IMR-90 (cell line): ENCODE measurements around the gene MGAT1. TPM values are rescaled to one million over a fixed set of nuclear protein-coding genes. Genes with fewer than 3 reads are reported as not detected.

Experiments used
- ATAC-seq: fragments of 200-7000 bp; cut with Tn5 transposase; 2 replicates; pipeline ENCODE4 v1.9.1; 2020; ENCODE audit warnings: low read depth, mild to moderate bottlenecking, moderate library complexity
- BruUV-seq: library from RNA; stranded (reverse); fragments of 400-500 nt; replicated peaks from 2 replicates; lab custom pipeline; 2021; lab: Mats Ljungman, UMichigan
- CTCF ChIA-PET: fragments of 300-600 bp; formaldehyde crosslinking; extraction: SDS; loops from one replicate; lab custom pipeline; 2021; ENCODE audit warnings: antibody characterized with exemption; lab: Yijun Ruan, JAX
- POLR2A ChIA-PET: fragments of 300-600 bp; sonication (Branson Sonifier 250); formaldehyde crosslinking; loops from one replicate; lab custom pipeline; 2022; ENCODE audit warnings: antibody characterized with exemption; ENCODE audit not compliant: unreplicated experiment; lab: Charles Lee
- DNase-seq: peaks from one replicate; pipeline ENCODE4 v3.0.0; 2013
- H2AFZ ChIP-seq: replicated peaks from 2 replicates; pipeline ENCODE3; 2013; ENCODE audit warnings: low read length, mild to moderate bottlenecking; ENCODE audit not compliant: poor library complexity
- H2AK5ac ChIP-seq: 2 replicates; pipeline ENCODE4 v1.6.1; 2013; ENCODE audit warnings: low read depth, low read length, inconsistent platforms
- H2AK9ac ChIP-seq: replicated peaks from 2 replicates; pipeline ENCODE3; 2013; ENCODE audit warnings: mild to moderate bottlenecking, low read depth, low read length, moderate library complexity; ENCODE audit not compliant: poor library complexity
- H2BK120ac ChIP-seq: 2 replicates; pipeline ENCODE4 v1.6.1; 2013; ENCODE audit warnings: low read depth, low read length, inconsistent platforms
- H2BK15ac ChIP-seq: 3 replicates; pipeline ENCODE4 v1.6.1; 2013; ENCODE audit warnings: low read depth, low read length, inconsistent platforms
- H2BK20ac ChIP-seq: 2 replicates; pipeline ENCODE4 v1.6.1; 2013; ENCODE audit warnings: low read depth, mild to moderate bottlenecking, inconsistent platforms, low read length, moderate library complexity
- H2BK5ac ChIP-seq: 2 replicates; pipeline ENCODE4 v1.6.1; 2013; ENCODE audit warnings: mild to moderate bottlenecking, low read depth, low read length, inconsistent platforms; ENCODE audit not compliant: poor library complexity, severe bottlenecking
- H3K14ac ChIP-seq: replicated peaks from 2 replicates; pipeline ENCODE4 v1.6.1; 2013; ENCODE audit warnings: low read depth, low read length, inconsistent platforms
- H3K18ac ChIP-seq: 2 replicates; pipeline ENCODE4 v1.6.1; 2013; ENCODE audit warnings: low read depth, low read length, control low read depth
- H3K23ac ChIP-seq: 2 replicates; pipeline ENCODE4 v1.6.1; 2013; ENCODE audit warnings: low read depth, low read length, inconsistent platforms
- H3K27ac ChIP-seq: 2 replicates; pipeline ENCODE4 v1.5.1; 2013; ENCODE audit warnings: mild to moderate bottlenecking, control low read depth, low read length; ENCODE audit not compliant: insufficient read depth
- H3K27me3 ChIP-seq: 2 replicates; pipeline ENCODE4 v1.6.1; 2013; ENCODE audit warnings: low read length; ENCODE audit not compliant: control insufficient read depth, insufficient read depth
- H3K36me3 ChIP-seq: 2 replicates; pipeline ENCODE4 v1.6.1; 2013; ENCODE audit warnings: low read length, mixed read lengths; ENCODE audit not compliant: control insufficient read depth, insufficient read depth
- H3K4ac ChIP-seq: 2 replicates; pipeline ENCODE4 v1.6.1; 2013; ENCODE audit warnings: low read depth, low read length, inconsistent platforms
- H3K4me1 ChIP-seq: 2 replicates; pipeline ENCODE4 v1.6.1; 2013; ENCODE audit warnings: low read length, mixed read lengths; ENCODE audit not compliant: control insufficient read depth, insufficient read depth
- H3K4me2 ChIP-seq: 2 replicates; pipeline ENCODE4 v1.6.1; 2013; ENCODE audit warnings: low read depth, mild to moderate bottlenecking, control low read depth, low read length, moderate library complexity
- H3K4me3 ChIP-seq: 2 replicates; pipeline ENCODE4 v1.5.1; 2013; ENCODE audit warnings: low read depth, mild to moderate bottlenecking, control low read depth, low read length, moderate library complexity; ENCODE audit not compliant: insufficient read depth
- H3K56ac ChIP-seq: 2 replicates; pipeline ENCODE4 v1.6.1; 2013; ENCODE audit warnings: low read length, inconsistent platforms; ENCODE audit not compliant: insufficient read depth; ENCODE audit errors: extremely low read depth
- H3K79me1 ChIP-seq, 2 experiments: 2 replicates each; pipeline ENCODE4 v1.6.1; 2013; ENCODE audit warnings: low read length in 2 of 2, inconsistent platforms in 1 of 2, low read depth in 1 of 2
- H3K9ac ChIP-seq: 2 replicates; pipeline ENCODE4 v1.6.1; 2013; ENCODE audit warnings: low read depth, low read length, control low read depth
- H3K9me1 ChIP-seq: 2 replicates; pipeline ENCODE4 v1.6.1; 2013; ENCODE audit warnings: low read length, inconsistent platforms; ENCODE audit not compliant: insufficient read depth
- H3K9me3 ChIP-seq: 2 replicates; pipeline ENCODE4 v1.6.1; 2013; ENCODE audit warnings: low read length; ENCODE audit not compliant: control insufficient read depth, insufficient read depth
- H4K20me1 ChIP-seq: 2 replicates; pipeline ENCODE4 v1.6.1; 2013; ENCODE audit warnings: low read length, inconsistent platforms; ENCODE audit not compliant: insufficient read depth
- H4K5ac ChIP-seq: 2 replicates; pipeline ENCODE4 v1.6.1; 2013; ENCODE audit warnings: mild to moderate bottlenecking, low read depth, low read length, control low read depth
- H4K8ac ChIP-seq, 2 experiments: 2 replicates each; pipeline ENCODE4 v1.6.1; 2013; ENCODE audit warnings: low read depth in 2 of 2, low read length in 2 of 2, control low read depth in 1 of 2, inconsistent platforms in 1 of 2
- H4K91ac ChIP-seq: 2 replicates; pipeline ENCODE4 v1.6.1; 2013; ENCODE audit warnings: low read depth, low read length, inconsistent platforms; ENCODE audit not compliant: insufficient read depth
- CEBPB ChIP-seq: IDR thresholded peaks from 2 replicates; pipeline ENCODE4 v1.6.1; 2012; ENCODE audit warnings: low read depth, low read length, improper control_type of control experiment
- CTCF ChIP-seq: conservative IDR thresholded peaks from 2 replicates; pipeline ENCODE4 v1.5.1; 2012; ENCODE audit warnings: mild to moderate bottlenecking, low read depth, low read length, improper control_type of control experiment
- ELK1 ChIP-seq: fragments of 150-350 bp; IDR thresholded peaks from 2 replicates; pipeline ENCODE4 v1.6.1; 2016; ENCODE audit warnings: low read depth, mild to moderate bottlenecking, low read length, moderate library complexity, borderline replicate concordance
- MAZ ChIP-seq: IDR thresholded peaks from 2 replicates; pipeline ENCODE4 v1.6.1; 2012; ENCODE audit warnings: low read depth, mild to moderate bottlenecking, low read length, improper control_type of control experiment, moderate library complexity, borderline replicate concordance
- MXI1 ChIP-seq: IDR thresholded peaks from 2 replicates; pipeline ENCODE4 v1.6.1; 2012; ENCODE audit warnings: low read depth, mild to moderate bottlenecking, low read length, moderate library complexity, borderline replicate concordance
- RAD21 ChIP-seq: IDR thresholded peaks from 2 replicates; pipeline ENCODE4 v1.6.1; 2012; ENCODE audit warnings: low read length, improper control_type of control experiment
- SMC3 ChIP-seq: fragments of 150-350 bp; IDR thresholded peaks from 2 replicates; pipeline ENCODE4 v1.6.1; 2016; ENCODE audit warnings: low read depth, mild to moderate bottlenecking, antibody characterized with exemption, low read length, moderate library complexity
- WGBS, 2 experiments: methylation state at CpG; one replicate each; pipeline versions ENCODE4 v1.1.5 to v1.1.7; 2013; ENCODE audit warnings: missing lambda C conversion rate in 2 of 2; ENCODE audit not compliant: insufficient read length in 1 of 2; ENCODE audit errors: extremely low coverage in 2 of 2; 5-methylcytosine and 5-hydroxymethylcytosine counted together
- dilution Hi-C: fragments of 300-500 bp; cut with HindIII; formaldehyde crosslinking; loops from one replicate; pipeline ENCODE4 v1.14.3; 2018; ENCODE audit warnings: low sequenced_read_pairs; ENCODE audit not compliant: unreplicated experiment
- in situ Hi-C: fragments of 300-500 bp; cut with MboI; formaldehyde crosslinking; loops from 3 replicates; pipeline ENCODE4 v1.14.3; 2019; ENCODE audit warnings: low sequenced_read_pairs, inconsistent platforms, mixed read lengths
- intact Hi-C: fragments of 100-400 bp; cut with micrococcal nuclease; formaldehyde crosslinking; loops from 2 replicates; pipeline ENCODE4 v1.10.0; 2022
- polyA plus RNA-seq, 3 experiments: library from polyadenylated mRNA; depleted of rRNA; stranded (reverse); fragments of >200 nt; gene quantifications; 2 replicates each; pipeline ENCODE4 v1.2.3, GENCODE V29; 2012; ENCODE audit warnings: low replicate concordance in 1 of 3
- total RNA-seq: library from RNA; depleted of rRNA; stranded (reverse); fragments of >200 nt; gene quantifications from 2 replicates; pipeline ENCODE4 v1.2.3, GENCODE V29; 2012

Gene MGAT1
- total and polyA plus RNA-seq, 2 of the 4 experiments (the other 2 are of a cell fraction), result 56.3 to 141 TPM

GRCh38 chr5:180803181-180804128, 849 bp upstream of the MGAT1 start:
- Histone ChIP-seq H3K36me3 (peaks cover 15% of the 10 kb centered on the region), H2BK15ac (no peak overlapping the region), H2BK5ac (peak overlapping the region; percentile 73), H3K56ac (no peak overlapping the region), H3K18ac (no peak overlapping the region), H2AK9ac (peak overlapping the region; percentile 88), H3K9ac (peak overlapping the region; percentile 67; the same call in 1 of the 2 replicates), H4K5ac (no peak overlapping the region), H3K9me1 (peaks cover 26% of the 10 kb centered on the region), H2BK20ac (no peak overlapping the region), H3K27ac (peak overlapping the region; percentile 79), H2AFZ (peak overlapping the region; percentile 90), H2AK5ac (no peak overlapping the region), H3K4me1 (peaks cover 30% of the 10 kb centered on the region), H3K23ac (no peak overlapping the region), H3K79me1 (peaks cover 29 to 63% of the 10 kb centered on the region in 2 experiments), H3K9me3 (no peaks in the 10 kb centered on the region), H3K4ac (peak overlapping the region; percentile 35; the same call in 1 of the 2 replicates), H4K91ac (no peak overlapping the region), H3K4me3 (peak overlapping the region; percentile 46; the same call in 1 of the 2 replicates), H2BK120ac (no peak overlapping the region), H4K20me1 (peaks cover 36% of the 10 kb centered on the region), H4K8ac (peak overlapping the region in 1 of 2 experiments; percentile 38; a peak in 1 of 4 replicates), H3K4me2 (peak overlapping the region; percentile 76), H3K14ac (no peak overlapping the region), H3K27me3 (no peaks in the 10 kb centered on the region)
- CTCF ChIA-PET, result interaction anchor here (1.1 kb wide), 1 partner anchor 19 kb away, joined by 3 read pairs; no protein-coding TSS in a partner anchor
- intact Hi-C loops, result loop anchor here (5.0 kb wide), 1 partner anchor 59 kb away; the partner anchor contains the start of gene ZFP62
- WGBS, 2 experiments, result 72% methylated on average over 18 of the region's 41 CpGs; no CpG with 5 or more reads in 1 of the 2 experiments
- DNase-seq (no peak), ATAC-seq (no peak)
- in situ Hi-C loops, result loop anchor here (10.0 kb wide), 2 partner anchors 381 to 451 kb away; no protein-coding TSS in a partner anchor
- BruUV-seq, result no TSS peak
- TF ChIP-seq ELK1 (no peak), MAZ (no peak), RAD21 (no peak), MXI1 (no peak), CEBPB (no peak), SMC3 (no peak), CTCF (0 out of 2 replicates have a peak, but pooled peaks have one; percentile 1)
- POLR2A ChIA-PET, result no interaction called here
- dilution Hi-C loops, result no loop called here
